ENCODE data around the gene IQCH. TPM values are rescaled to one million over a fixed set of nuclear protein-coding genes. Genes with fewer than 3 reads are reported as not detected.
A peak's percentile ranks its signal among the peaks of the same experiment; 100 is the strongest.

The IQCH gene
- total and polyA plus RNA-seq, 2 donors (not counting 1 experiment from before 2014, with no cell fraction given): 1.7 to 5.0 TPM

DNA sequence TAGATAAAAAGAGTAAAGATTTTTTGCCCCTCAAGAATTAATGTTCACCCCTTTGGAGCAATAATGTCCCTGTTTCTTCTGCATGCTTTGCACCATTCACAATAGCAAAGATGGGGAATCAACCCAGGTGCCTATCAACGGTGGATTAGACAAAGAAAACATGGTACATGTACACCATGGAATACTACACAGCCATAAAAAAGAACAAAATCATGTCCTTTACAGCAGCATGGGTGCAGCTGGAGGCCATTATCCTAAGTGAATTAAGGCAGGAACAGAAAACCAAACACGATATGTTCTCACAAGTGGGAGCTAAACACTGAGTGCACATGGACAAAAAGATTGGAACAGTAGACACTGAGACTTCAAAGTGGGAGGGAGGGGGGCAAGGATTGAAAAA is 35.3 kb upstream of the IQCH start:
- Histone ChIP-seq H3K4me2 (ENCODE audit: extremely low read depth, insufficient read depth, low read length) (no peak overlapping the region), H4K20me1 (ENCODE audit: control insufficient read depth, extremely low read depth, insufficient read depth, low read length) (no peaks in the 10 kb centered on the region), H3K27me3 (ENCODE audit: control insufficient read depth, insufficient read depth, low read length) (no peaks in the 10 kb centered on the region), H3K79me2 (ENCODE audit: control insufficient read depth, insufficient read depth, low read length) (no peaks in the 10 kb centered on the region), H3K27ac (ENCODE audit: insufficient read depth, low read length) (no peak overlapping the region), H2AFZ (ENCODE audit: low read length) (no peak overlapping the region), H3K36me3 (ENCODE audit: control insufficient read depth, insufficient read depth, low read length) (no peaks in the 10 kb centered on the region), H3K9ac (ENCODE audit: insufficient read depth, low read length) (no peak overlapping the region), H3K4me1 (ENCODE audit: control insufficient read depth, extremely low read depth, insufficient read depth, low read length) (no peaks in the 10 kb centered on the region), H3K4me3 (replicated peaks in 1 of 4; ENCODE audit: control extremely low read depth in 1 of 4, insufficient read depth in 1 of 4, low read depth in 3 of 4, low read length in 4 of 4) (no peak overlapping the region), H3K9me3 (ENCODE audit: control insufficient read depth, insufficient read depth, low read depth, low read length) (no peaks in the 10 kb centered on the region)
- DNase-seq (ENCODE audit: low read depth in 2 of 2): no peak
- TF ChIP-seq EZH2 (IDR thresholded peaks at IDR 0.05; ENCODE audit: low read length, missing control alignments): no peak

DNA sequence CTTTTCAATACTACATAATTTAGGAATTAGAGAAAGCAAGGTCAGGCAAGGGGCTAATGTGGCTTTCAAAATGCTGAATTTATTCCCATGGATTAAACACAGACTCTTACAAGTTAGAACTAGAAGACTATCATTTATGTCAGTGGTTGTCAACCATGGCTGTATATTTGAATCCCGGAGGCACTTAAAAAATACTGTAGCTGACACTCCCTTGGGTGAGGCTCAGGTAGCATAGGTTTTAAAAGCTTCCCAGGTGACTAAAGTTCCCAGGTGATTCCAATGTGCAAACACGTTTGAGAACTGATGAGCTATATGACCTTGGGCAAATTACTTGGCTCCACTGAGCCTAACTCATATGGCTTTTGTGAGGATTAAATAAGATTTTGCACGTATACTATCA is 29.7 kb upstream of the IQCH start:
- H3K79me2 ChIP-seq (ENCODE audit: control insufficient read depth, insufficient read depth, low read length): no peaks in the 10 kb centered on the region
- H2AFZ ChIP-seq (ENCODE audit: low read length): no peak overlapping the region
- no peaks in the 10 kb centered on the region for H4K20me1 ChIP-seq (ENCODE audit: control insufficient read depth, extremely low read depth, insufficient read depth, low read length)
- no peak overlapping the region for H3K4me2 ChIP-seq (ENCODE audit: extremely low read depth, insufficient read depth, low read length)
- peaks cover 3% of the 10 kb centered on the region for H3K4me1 ChIP-seq (ENCODE audit: control insufficient read depth, extremely low read depth, insufficient read depth, low read length)
- DNase-seq (ENCODE audit: low read depth in 2 of 2): no peak
- H3K9ac ChIP-seq (ENCODE audit: insufficient read depth, low read length): no peak overlapping the region
- no peaks in the 10 kb centered on the region for H3K9me3 ChIP-seq (ENCODE audit: control insufficient read depth, insufficient read depth, low read depth, low read length)
- TF ChIP-seq, protein P1, sequence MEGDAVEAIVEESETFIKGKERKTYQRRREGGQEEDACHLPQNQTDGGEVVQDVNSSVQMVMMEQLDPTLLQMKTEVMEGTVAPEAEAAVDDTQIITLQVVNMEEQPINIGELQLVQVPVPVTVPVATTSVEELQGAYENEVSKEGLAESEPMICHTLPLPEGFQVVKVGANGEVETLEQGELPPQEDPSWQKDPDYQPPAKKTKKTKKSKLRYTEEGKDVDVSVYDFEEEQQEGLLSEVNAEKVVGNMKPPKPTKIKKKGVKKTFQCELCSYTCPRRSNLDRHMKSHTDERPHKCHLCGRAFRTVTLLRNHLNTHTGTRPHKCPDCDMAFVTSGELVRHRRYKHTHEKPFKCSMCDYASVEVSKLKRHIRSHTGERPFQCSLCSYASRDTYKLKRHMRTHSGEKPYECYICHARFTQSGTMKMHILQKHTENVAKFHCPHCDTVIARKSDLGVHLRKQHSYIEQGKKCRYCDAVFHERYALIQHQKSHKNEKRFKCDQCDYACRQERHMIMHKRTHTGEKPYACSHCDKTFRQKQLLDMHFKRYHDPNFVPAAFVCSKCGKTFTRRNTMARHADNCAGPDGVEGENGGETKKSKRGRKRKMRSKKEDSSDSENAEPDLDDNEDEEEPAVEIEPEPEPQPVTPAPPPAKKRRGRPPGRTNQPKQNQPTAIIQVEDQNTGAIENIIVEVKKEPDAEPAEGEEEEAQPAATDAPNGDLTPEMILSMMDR (conservative IDR thresholded peaks at IDR 0.05 in 1 of 2, IDR thresholded peaks at IDR 0.05 in 1 of 2; ENCODE audit: low read depth in 1 of 2, low read length in 2 of 2): no peak
- no peak for TF ChIP-seq EZH2 (IDR thresholded peaks at IDR 0.05; ENCODE audit: low read length, missing control alignments)
- H3K4me3 ChIP-seq (replicated peaks in 1 of 4; ENCODE audit: control extremely low read depth in 1 of 4, insufficient read depth in 1 of 4, low read depth in 3 of 4, low read length in 4 of 4): no peak overlapping the region
- H3K27me3 ChIP-seq (ENCODE audit: control insufficient read depth, insufficient read depth, low read length): no peaks in the 10 kb centered on the region
- no peaks in the 10 kb centered on the region for H3K36me3 ChIP-seq (ENCODE audit: control insufficient read depth, insufficient read depth, low read length)
- peak overlapping the region; percentile 3 for H3K27ac ChIP-seq (ENCODE audit: insufficient read depth, low read length)

DNA sequence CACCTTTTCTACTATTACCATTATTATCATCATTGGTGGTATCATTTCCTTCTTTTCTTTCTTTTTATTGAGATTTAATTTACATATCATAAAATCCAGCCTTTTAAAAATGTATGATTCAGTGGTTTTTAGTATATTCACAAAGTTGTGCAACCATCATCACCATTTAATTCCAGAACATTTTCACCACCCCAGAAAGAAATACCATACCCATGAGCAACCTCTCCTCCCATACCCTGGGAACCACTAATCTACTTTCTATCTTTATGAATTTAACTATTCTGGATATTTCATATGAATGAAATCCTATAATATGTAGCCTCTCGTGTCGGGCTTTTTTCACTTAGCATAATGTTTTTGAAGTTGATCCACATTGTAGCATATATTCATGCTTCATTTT is 29.2 kb upstream of the IQCH start:
- no peak for TF ChIP-seq EZH2 (IDR thresholded peaks at IDR 0.05; ENCODE audit: low read length, missing control alignments)
- TF ChIP-seq, protein P1 (conservative IDR thresholded peaks at IDR 0.05 in 1 of 2, IDR thresholded peaks at IDR 0.05 in 1 of 2; ENCODE audit: low read depth in 1 of 2, low read length in 2 of 2): no peak
- Histone ChIP-seq H3K27ac (ENCODE audit: insufficient read depth, low read length) (peak overlapping the region; percentile 4), H3K4me3 (replicated peaks in 1 of 4; ENCODE audit: control extremely low read depth in 1 of 4, insufficient read depth in 1 of 4, low read depth in 3 of 4, low read length in 4 of 4) (no peak overlapping the region), H2AFZ (ENCODE audit: low read length) (no peak overlapping the region), H3K9ac (ENCODE audit: insufficient read depth, low read length) (no peak overlapping the region), H3K4me2 (ENCODE audit: extremely low read depth, insufficient read depth, low read length) (no peak overlapping the region), H3K79me2 (ENCODE audit: control insufficient read depth, insufficient read depth, low read length) (no peaks in the 10 kb centered on the region), H4K20me1 (ENCODE audit: control insufficient read depth, extremely low read depth, insufficient read depth, low read length) (no peaks in the 10 kb centered on the region), H3K4me1 (ENCODE audit: control insufficient read depth, extremely low read depth, insufficient read depth, low read length) (peaks cover 3% of the 10 kb centered on the region), H3K27me3 (ENCODE audit: control insufficient read depth, insufficient read depth, low read length) (no peaks in the 10 kb centered on the region), H3K36me3 (ENCODE audit: control insufficient read depth, insufficient read depth, low read length) (peaks cover 2% of the 10 kb centered on the region), H3K9me3 (ENCODE audit: control insufficient read depth, insufficient read depth, low read depth, low read length) (no peaks in the 10 kb centered on the region)
- peak; percentile 56 to 77 for DNase-seq (ENCODE audit: low read depth in 2 of 2)
